Measurements from ENCODE around the gene PLAGL2.

The PLAGL2 gene

GRCh38 chr20:32191422-32191821, 16.1 kb downstream of the PLAGL2 start:
- no peak for DNase-seq (ENCODE audit: low spot score)
- in situ Hi-C loops (cut with MboI; ENCODE audit: low sequenced_read_pairs, unreplicated experiment): no loop called here
- TF ChIP-seq CTCF (IDR thresholded peaks at IDR 0.05; ENCODE audit: borderline replicate concordance, control extremely low read depth, extremely low read depth, insufficient read depth, missing control alignments): no peak

- DNase-seq (ENCODE audit: low spot score): no peak
- in situ Hi-C loops (cut with MboI; ENCODE audit: low sequenced_read_pairs, unreplicated experiment): no loop called here
- no peak for TF ChIP-seq CTCF (IDR thresholded peaks at IDR 0.05; ENCODE audit: borderline replicate concordance, control extremely low read depth, extremely low read depth, insufficient read depth, missing control alignments)
Observed at GRCh38 chr20:32190616-32191415, 16.7 kb downstream of the PLAGL2 start.

- in situ Hi-C loops (cut with MboI; ENCODE audit: low sequenced_read_pairs, unreplicated experiment): no loop called here
- TF ChIP-seq CTCF (IDR thresholded peaks at IDR 0.05; ENCODE audit: borderline replicate concordance, control extremely low read depth, extremely low read depth, insufficient read depth, missing control alignments): no peak
- peak; percentile 63 for DNase-seq (ENCODE audit: low spot score)
Observed at GRCh38 chr20:32189691-32190615, 17.6 kb downstream of the PLAGL2 start.

- no peak for DNase-seq (ENCODE audit: low spot score)
- no peak for TF ChIP-seq CTCF (IDR thresholded peaks at IDR 0.05; ENCODE audit: borderline replicate concordance, control extremely low read depth, extremely low read depth, insufficient read depth, missing control alignments)
- in situ Hi-C loops (cut with MboI; ENCODE audit: low sequenced_read_pairs, unreplicated experiment): no loop called here
Observed at GRCh38 chr20:32189123-32189410, 18.5 kb downstream of the PLAGL2 start.

- no peak for DNase-seq (ENCODE audit: low spot score)
- in situ Hi-C loops (cut with MboI; ENCODE audit: low sequenced_read_pairs, unreplicated experiment): no loop called here
- TF ChIP-seq CTCF (IDR thresholded peaks at IDR 0.05; ENCODE audit: borderline replicate concordance, control extremely low read depth, extremely low read depth, insufficient read depth, missing control alignments): no peak
Observed at GRCh38 chr20:32188376-32189122, 19.0 kb downstream of the PLAGL2 start.

- TF ChIP-seq CTCF (IDR thresholded peaks at IDR 0.05; ENCODE audit: borderline replicate concordance, control extremely low read depth, extremely low read depth, insufficient read depth, missing control alignments): no peak
- DNase-seq (ENCODE audit: low spot score): no peak
- in situ Hi-C loops (cut with MboI; ENCODE audit: low sequenced_read_pairs, unreplicated experiment): no loop called here
Observed at GRCh38 chr20:32186506-32186905, 21.0 kb downstream of the PLAGL2 start.

Measured in GM13976 (cell line).